Lung (tissue), 12 donors: ENCODE measurements around the gene ROR1. TPM values are rescaled to one million over a fixed set of nuclear protein-coding genes. Genes with fewer than 3 reads are reported as not detected.

Experiments used
- ATAC-seq: fragments of 200-7000 bp; cut with Tn5 transposase; one replicate; pipeline ENCODE4 v1.9.1; 2020; ENCODE audit warnings: moderate number of reproducible peaks; ENCODE audit not compliant: insufficient read depth, low FRiP score
- DNase-seq, 3 donors: peaks; one replicate each; pipeline ENCODE4 v3.0.0-alpha.2; 2013 to 2017
- H3K27ac ChIP-seq, 2 donors: one replicate each; pipeline ENCODE4 v1.5.1; 2013; ENCODE audit warnings: mild to moderate bottlenecking in 2 of 2, moderate library complexity in 2 of 2, control low read depth in 1 of 2, inconsistent platforms in 1 of 2, low read depth in 1 of 2, low read length in 1 of 2
- H3K27me3 ChIP-seq, 3 donors: one replicate each; pipeline ENCODE4 v1.5.1; 2013; ENCODE audit warnings: low read length in 2 of 3; ENCODE audit not compliant: control insufficient read depth in 3 of 3, insufficient read depth in 3 of 3
- H3K36me3 ChIP-seq, 4 donors: one replicate each; pipeline ENCODE4 v1.5.1; 2013; ENCODE audit warnings: low read length in 4 of 4, mild to moderate bottlenecking in 1 of 4, moderate library complexity in 1 of 4; ENCODE audit not compliant: control insufficient read depth in 4 of 4, insufficient read depth in 4 of 4
- H3K4me1 ChIP-seq, 5 donors: one replicate each; pipeline ENCODE4 v1.5.1; 2013; ENCODE audit warnings: low read length in 5 of 5, mild to moderate bottlenecking in 2 of 5, moderate library complexity in 1 of 5; ENCODE audit not compliant: control insufficient read depth in 5 of 5, insufficient read depth in 5 of 5
- H3K4me3 ChIP-seq: one replicate; pipeline ENCODE4 v1.5.1; 2013; ENCODE audit warnings: mild to moderate bottlenecking, control low read depth, moderate library complexity
- H3K9ac ChIP-seq, 2 donors: one replicate each; pipeline ENCODE4 v1.5.1; 2013; ENCODE audit warnings: low read length in 2 of 2, control low read depth in 1 of 2; ENCODE audit not compliant: insufficient read depth in 1 of 2
- H3K9me3 ChIP-seq, 4 donors: one replicate each; pipeline ENCODE4 v1.5.1; 2013; ENCODE audit warnings: low read length in 3 of 4, mild to moderate bottlenecking in 1 of 4, moderate library complexity in 1 of 4; ENCODE audit not compliant: control insufficient read depth in 4 of 4, insufficient read depth in 3 of 4
- WGBS, 2 donors: extraction: QIAGEN DNeasy Blood & Tissue Kit; methylation state at CpG; one replicate each; pipeline ENCODE4 v1.1.7; 2013; 5-methylcytosine and 5-hydroxymethylcytosine counted together
- polyA plus RNA-seq, 2 donors: library from polyadenylated mRNA; stranded (reverse); fragments of 200-250 nt; gene quantifications; one replicate each; pipeline ENCODE4 v1.2.1, GENCODE V29; 2013
- total RNA-seq, 2 donors: library from RNA; depleted of rRNA in 1 of 2; stranded (reverse); fragments of >200 nt in 1 of 2; gene quantifications; one replicate each; pipeline ENCODE4 v1.2.1, GENCODE V29; 2014 to 2021
- TF ChIP-seq, protein P1 (sequence below): IDR thresholded peaks from 2 replicates; pipeline ENCODE4 v1.5.1; 2012; ENCODE audit warnings: mild to moderate bottlenecking; ENCODE audit errors: control extremely low read depth, extremely low read depth
- donor health status: control.
- donor health status: control.
- donor health status: Bipolar disorder and iron deficiency.
- donor health status: healthy.
- donor health status: DM: yes; HTN: yes; CAD: no.

Gene ROR1
- total and polyA plus RNA-seq, 4 donors: 2.9 to 47.0 (median 14.0) TPM

DNA sequence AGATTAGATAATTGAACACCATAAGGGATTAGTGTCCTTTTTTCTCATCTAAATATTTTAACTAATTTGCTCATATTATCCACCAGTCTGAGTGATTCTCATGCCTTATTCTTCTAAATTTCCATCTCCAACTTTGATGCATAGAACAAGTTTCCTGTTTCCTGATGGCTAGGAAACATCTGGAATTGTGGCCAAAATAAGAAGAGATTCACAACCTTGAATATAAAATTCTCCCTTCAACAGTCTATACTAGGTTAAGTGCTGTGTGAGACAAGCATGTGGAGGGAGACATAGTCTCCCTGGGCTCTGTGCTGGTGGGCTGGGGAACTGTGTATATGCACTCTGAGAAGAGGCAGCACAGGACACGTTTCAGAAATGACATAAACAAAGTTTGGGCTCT is 21.6 kb upstream of the ROR1 start:
- Histone ChIP-seq H3K4me3 (no peak overlapping the region), H3K27me3 (no peaks in the 10 kb centered on the region), H3K27ac (no peak overlapping the region), H3K9me3 (no peaks in the 10 kb centered on the region), H3K4me1 (peaks cover 0 to 6% (median 0%) of the 10 kb centered on the region in 5 donors), H3K36me3 (no peaks in the 10 kb centered on the region), H3K9ac (no peak overlapping the region)
- ATAC-seq (no peak), DNase-seq (no peak)
- TF ChIP-seq, protein P1, sequence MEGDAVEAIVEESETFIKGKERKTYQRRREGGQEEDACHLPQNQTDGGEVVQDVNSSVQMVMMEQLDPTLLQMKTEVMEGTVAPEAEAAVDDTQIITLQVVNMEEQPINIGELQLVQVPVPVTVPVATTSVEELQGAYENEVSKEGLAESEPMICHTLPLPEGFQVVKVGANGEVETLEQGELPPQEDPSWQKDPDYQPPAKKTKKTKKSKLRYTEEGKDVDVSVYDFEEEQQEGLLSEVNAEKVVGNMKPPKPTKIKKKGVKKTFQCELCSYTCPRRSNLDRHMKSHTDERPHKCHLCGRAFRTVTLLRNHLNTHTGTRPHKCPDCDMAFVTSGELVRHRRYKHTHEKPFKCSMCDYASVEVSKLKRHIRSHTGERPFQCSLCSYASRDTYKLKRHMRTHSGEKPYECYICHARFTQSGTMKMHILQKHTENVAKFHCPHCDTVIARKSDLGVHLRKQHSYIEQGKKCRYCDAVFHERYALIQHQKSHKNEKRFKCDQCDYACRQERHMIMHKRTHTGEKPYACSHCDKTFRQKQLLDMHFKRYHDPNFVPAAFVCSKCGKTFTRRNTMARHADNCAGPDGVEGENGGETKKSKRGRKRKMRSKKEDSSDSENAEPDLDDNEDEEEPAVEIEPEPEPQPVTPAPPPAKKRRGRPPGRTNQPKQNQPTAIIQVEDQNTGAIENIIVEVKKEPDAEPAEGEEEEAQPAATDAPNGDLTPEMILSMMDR: no peak
- WGBS, 2 donors: 40 to 65% methylated on average over 1 of the region's 1 CpG

DNA sequence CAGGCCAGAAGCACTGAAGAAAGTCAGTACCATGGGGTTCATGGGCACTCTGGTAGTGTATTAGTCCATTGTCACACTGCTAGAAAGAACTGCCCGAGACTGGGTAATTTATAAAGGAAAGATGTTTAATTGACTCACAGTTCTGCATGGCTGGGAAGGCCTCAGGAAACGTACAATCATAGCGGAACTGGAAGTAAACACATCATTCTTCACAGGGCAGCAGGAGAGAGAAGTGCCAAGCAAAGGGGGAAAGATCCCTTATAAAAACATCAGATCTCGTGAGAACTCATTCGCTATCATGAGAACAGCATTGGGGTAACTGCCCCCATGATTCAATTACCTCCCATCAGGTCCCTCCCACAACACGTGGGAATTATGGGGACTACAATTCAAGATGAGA is 20.2 kb upstream of the ROR1 start:
- TF ChIP-seq, protein P1: no peak
- no peaks in the 10 kb centered on the region for H3K27me3 ChIP-seq
- peaks cover 0 to 20% (median 1%) of the 10 kb centered on the region in 5 donors for H3K4me1 ChIP-seq
- no peaks in the 10 kb centered on the region for H3K9me3 ChIP-seq
- H3K4me3 ChIP-seq: no peak overlapping the region
- 57 to 62% methylated on average over 6 of the region's 6 CpGs for WGBS, 2 donors
- no peak for ATAC-seq
- no peaks in the 10 kb centered on the region for H3K36me3 ChIP-seq
- DNase-seq: no peak
- H3K27ac ChIP-seq: no peak overlapping the region
- no peak overlapping the region for H3K9ac ChIP-seq

DNA sequence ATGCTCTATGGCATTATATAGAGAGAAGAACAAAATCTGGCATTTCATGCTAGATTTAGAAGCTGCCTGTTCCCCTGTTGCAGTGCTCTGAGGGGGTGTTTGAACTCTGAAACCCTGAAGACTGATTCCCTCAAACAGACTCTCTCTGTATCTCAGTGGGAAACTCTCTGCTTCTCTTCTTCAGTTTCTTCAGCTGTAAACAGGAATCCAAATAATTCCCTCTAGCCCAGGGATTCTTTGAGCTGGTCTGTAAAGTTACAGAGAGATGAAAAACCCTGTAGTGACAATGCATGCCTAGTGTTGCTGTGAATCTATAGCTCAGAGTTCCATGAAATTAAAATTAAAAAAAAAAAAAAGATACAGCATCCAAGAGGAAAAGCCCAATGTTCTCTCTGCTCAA is 17.0 kb upstream of the ROR1 start:
- no peak for ATAC-seq
- Histone ChIP-seq H3K27me3 (no peaks in the 10 kb centered on the region), H3K4me3 (no peak overlapping the region), H3K36me3 (no peaks in the 10 kb centered on the region), H3K9me3 (no peaks in the 10 kb centered on the region), H3K4me1 (peaks cover 0 to 30% (median 8%) of the 10 kb centered on the region in 5 donors), H3K9ac (no peak overlapping the region), H3K27ac (no peak overlapping the region)
- no peak for DNase-seq
- TF ChIP-seq, protein P1: no peak

DNA sequence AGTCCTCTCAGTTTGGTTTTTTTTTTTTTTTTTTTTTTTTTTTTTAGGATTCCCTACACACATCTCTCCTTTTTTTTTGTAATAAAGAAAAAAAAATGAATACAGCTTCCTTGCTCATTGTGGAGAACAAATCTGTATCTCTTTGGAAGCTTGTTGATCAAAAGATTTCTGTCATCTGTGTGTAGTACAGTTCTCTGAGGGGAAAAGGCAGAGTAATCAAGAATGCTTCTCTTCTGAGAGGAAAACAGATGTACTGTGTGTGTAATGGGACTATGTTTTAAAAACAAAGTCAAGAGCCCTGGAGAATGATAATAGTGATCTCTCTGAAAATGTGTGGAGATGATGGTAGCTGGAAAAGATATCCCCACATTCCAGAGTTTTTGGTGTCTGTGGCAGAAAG is 16.5 kb upstream of the ROR1 start:
- ATAC-seq (no peak), DNase-seq (no peak)
- H3K27ac ChIP-seq: no peak overlapping the region
- TF ChIP-seq, protein P1: no peak
- no peaks in the 10 kb centered on the region for H3K9me3 ChIP-seq
- peaks cover 0 to 30% (median 8%) of the 10 kb centered on the region in 5 donors for H3K4me1 ChIP-seq
- no peak overlapping the region for H3K9ac ChIP-seq
- H3K36me3 ChIP-seq: no peaks in the 10 kb centered on the region
- H3K27me3 ChIP-seq: no peaks in the 10 kb centered on the region
- H3K4me3 ChIP-seq: no peak overlapping the region
